Calu3 (cell line): ENCODE results near the gene CNPY1. TPM values are rescaled to one million over a fixed set of nuclear protein-coding genes. Genes with fewer than 3 reads are reported as not detected.
A peak's percentile ranks its signal among the peaks of the same experiment; 100 is the strongest.

Experiments
- BruUV-seq: library from RNA; stranded (reverse); fragments of 400-500 nt; replicated peaks from 2 replicates; lab custom pipeline; 2021; lab: Mats Ljungman, UMichigan
- CTCF ChIA-PET: fragments of 300-600 bp; sonication (Branson Sonifier 250); formaldehyde crosslinking; loops from one replicate; lab custom pipeline; 2022; ENCODE audit warnings: antibody characterized with exemption; lab: Charles Lee
- DNase-seq: peaks from one replicate; pipeline ENCODE4 v3.0.0; 2022
- H3K27ac Mint-ChIP-seq: one replicate; pipeline ENCODE4 v1.8.0; 2022; ENCODE audit warnings: mixed read lengths; ENCODE audit not compliant: unreplicated experiment
- H3K27me3 Mint-ChIP-seq: one replicate; pipeline ENCODE4 v1.8.0; 2022; ENCODE audit warnings: mixed read lengths; ENCODE audit not compliant: unreplicated experiment
- H3K36me3 Mint-ChIP-seq: one replicate; pipeline ENCODE4 v1.8.0; 2022; ENCODE audit warnings: mild to moderate bottlenecking, moderate library complexity, mixed read lengths; ENCODE audit not compliant: insufficient read depth, unreplicated experiment
- H3K4me1 Mint-ChIP-seq: one replicate; pipeline ENCODE4 v1.8.0; 2022; ENCODE audit warnings: mild to moderate bottlenecking, low read depth, mixed read lengths; ENCODE audit not compliant: unreplicated experiment
- H3K4me3 Mint-ChIP-seq: one replicate; pipeline ENCODE4 v1.8.0; 2022; ENCODE audit warnings: mild to moderate bottlenecking, low read depth, moderate library complexity, mixed read lengths; ENCODE audit not compliant: unreplicated experiment
- H3K9me3 Mint-ChIP-seq: one replicate; pipeline ENCODE4 v1.8.0; 2022; ENCODE audit warnings: low read depth, mixed read lengths; ENCODE audit not compliant: unreplicated experiment
- intact Hi-C: fragments of 100-400 bp; cut with micrococcal nuclease; formaldehyde crosslinking; loops from one replicate; pipeline ENCODE4 v1.10.0; 2022; ENCODE audit not compliant: unreplicated experiment
- total RNA-seq: library from RNA; stranded (reverse); gene quantifications from 2 replicates; pipeline ENCODE4 v1.2.3, GENCODE V29; 2022
- TF ChIP-seq, protein P1 (sequence below): fragments of 200-600 bp; IDR thresholded peaks from one replicate; pipeline ENCODE4 v1.8.0; 2022; ENCODE audit warnings: antibody characterized with exemption; ENCODE audit not compliant: unreplicated experiment

CNPY1 gene
- total RNA-seq, 1 experiment from 2014 or later = not detected

DNA sequence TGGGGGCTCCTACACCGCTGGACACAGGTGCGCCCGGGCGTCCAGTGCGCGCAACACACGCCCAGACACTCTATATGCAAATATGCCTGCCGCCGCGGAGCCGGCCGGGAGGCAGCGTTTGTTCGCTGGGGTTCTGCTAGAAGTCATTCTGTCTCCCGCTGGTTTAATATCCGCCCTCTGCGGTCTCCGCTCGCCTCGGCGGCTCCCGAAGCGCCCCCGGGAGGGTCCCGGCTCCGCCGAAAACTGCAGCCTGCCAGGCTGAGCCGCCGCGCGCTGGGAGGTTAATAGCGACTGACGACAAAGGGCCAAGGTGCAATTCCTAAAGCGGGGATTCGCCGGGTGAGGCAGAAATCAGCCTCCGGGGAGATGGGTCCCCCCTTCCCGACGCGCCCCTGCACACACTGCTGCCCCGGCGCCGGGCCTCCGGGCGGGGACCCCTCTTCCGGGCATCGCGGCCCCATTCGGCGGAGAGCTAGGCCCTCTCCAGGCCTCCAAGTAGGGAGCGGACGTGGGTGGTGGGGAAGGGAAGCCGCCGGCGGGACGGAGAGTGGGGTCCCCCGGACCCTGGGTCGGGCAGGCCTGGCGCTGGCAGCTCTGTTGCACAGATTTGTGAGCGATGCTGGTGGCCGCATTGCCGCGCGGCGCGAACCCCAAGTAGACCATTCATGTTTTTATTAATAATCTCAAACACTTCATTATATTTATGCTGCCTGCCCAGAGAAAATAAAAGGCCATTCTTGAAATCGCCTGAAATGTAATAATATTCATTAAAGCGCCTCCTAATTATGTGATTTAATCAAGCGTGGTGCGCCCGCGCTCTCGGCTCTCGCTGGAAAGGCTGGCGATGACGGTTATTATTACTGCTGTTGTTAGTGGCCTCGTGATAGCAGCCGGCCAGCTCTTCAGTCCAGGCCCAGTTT lies 79.3 kb downstream of the CNPY1 start:
- intact Hi-C loops = no loop called here
- no peak overlapping the region for H3K27ac Mint-ChIP-seq
- no peak for DNase-seq
- TF ChIP-seq, protein P1, sequence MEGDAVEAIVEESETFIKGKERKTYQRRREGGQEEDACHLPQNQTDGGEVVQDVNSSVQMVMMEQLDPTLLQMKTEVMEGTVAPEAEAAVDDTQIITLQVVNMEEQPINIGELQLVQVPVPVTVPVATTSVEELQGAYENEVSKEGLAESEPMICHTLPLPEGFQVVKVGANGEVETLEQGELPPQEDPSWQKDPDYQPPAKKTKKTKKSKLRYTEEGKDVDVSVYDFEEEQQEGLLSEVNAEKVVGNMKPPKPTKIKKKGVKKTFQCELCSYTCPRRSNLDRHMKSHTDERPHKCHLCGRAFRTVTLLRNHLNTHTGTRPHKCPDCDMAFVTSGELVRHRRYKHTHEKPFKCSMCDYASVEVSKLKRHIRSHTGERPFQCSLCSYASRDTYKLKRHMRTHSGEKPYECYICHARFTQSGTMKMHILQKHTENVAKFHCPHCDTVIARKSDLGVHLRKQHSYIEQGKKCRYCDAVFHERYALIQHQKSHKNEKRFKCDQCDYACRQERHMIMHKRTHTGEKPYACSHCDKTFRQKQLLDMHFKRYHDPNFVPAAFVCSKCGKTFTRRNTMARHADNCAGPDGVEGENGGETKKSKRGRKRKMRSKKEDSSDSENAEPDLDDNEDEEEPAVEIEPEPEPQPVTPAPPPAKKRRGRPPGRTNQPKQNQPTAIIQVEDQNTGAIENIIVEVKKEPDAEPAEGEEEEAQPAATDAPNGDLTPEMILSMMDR = no peak
- H3K9me3 Mint-ChIP-seq = no peaks in the 10 kb centered on the region
- BruUV-seq = no TSS peak
- peaks cover 12% of the 10 kb centered on the region for H3K4me1 Mint-ChIP-seq
- CTCF ChIA-PET = no interaction called here
- peaks cover 34% of the 10 kb centered on the region for H3K27me3 Mint-ChIP-seq
- H3K4me3 Mint-ChIP-seq = peak overlapping the region; percentile 32
- H3K36me3 Mint-ChIP-seq = no peaks in the 10 kb centered on the region

DNA sequence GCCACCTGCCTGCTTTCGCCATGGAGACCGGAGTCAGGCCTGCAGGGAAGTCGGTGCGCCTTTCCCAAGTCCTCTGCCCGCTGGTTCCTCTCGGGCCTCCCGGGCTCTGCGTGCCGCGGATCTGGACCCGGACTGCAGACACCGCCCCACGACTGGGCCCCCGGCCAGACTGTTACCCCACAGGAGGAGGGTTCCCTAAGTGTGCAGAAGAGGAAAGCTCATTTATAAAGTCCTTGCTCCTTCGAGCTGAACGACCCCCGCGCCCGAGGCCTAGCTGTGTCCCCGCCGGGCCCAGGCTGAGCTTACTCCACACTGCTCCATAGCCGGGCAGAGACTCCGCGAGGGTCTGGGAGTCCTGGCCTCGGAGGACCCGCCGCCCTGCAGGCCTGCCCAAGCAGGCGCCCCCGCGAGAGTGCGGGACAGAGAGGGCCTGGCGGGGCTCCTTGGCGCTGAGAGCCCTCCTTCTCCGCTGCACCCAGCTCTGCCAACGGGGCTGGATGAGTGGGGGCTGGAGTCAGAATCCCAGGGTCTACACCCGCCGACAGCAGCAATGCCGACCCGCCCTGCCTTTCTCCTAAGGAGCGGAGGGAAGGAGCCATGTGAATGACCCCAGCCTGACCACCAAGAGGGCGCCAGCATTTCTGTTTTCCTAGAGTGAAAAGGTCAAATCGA lies 80.1 kb downstream of the CNPY1 start:
- peak overlapping the region; percentile 32 for H3K4me3 Mint-ChIP-seq
- no peak for DNase-seq
- H3K27me3 Mint-ChIP-seq = peaks cover 41% of the 10 kb centered on the region
- TF ChIP-seq, protein P1 = no peak
- no peaks in the 10 kb centered on the region for H3K9me3 Mint-ChIP-seq
- CTCF ChIA-PET = no interaction called here
- no peak overlapping the region for H3K27ac Mint-ChIP-seq
- H3K36me3 Mint-ChIP-seq = no peaks in the 10 kb centered on the region
- peaks cover 6% of the 10 kb centered on the region for H3K4me1 Mint-ChIP-seq
- intact Hi-C loops = no loop called here
- BruUV-seq = no TSS peak

DNA sequence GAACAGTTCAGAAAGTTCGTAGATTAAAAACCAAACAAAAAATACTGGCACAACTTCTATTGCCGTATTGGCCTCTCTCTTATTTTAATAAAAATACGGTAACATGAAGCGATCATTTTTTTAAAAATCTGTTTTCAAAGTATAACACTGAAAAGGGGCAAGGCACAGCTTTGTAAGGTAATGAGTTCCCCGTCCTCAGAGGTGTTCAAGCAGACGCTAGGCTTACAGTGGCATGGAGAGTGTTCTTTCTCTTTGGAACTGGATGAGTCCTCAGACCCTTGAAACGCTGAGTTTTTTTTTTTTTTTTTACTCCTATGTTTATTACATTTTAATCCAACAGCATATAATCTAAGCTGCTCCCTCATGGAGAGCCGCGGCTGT lies 80.6 kb downstream of the CNPY1 start:
- no TSS peak for BruUV-seq
- Mint-ChIP-seq H3K9me3 (no peaks in the 10 kb centered on the region), H3K27ac (no peak overlapping the region), H3K4me1 (peaks cover 1% of the 10 kb centered on the region), H3K27me3 (peaks cover 42% of the 10 kb centered on the region), H3K4me3 (no peak overlapping the region), H3K36me3 (no peaks in the 10 kb centered on the region)
- intact Hi-C loops = no loop called here
- TF ChIP-seq, protein P1 = no peak
- DNase-seq = no peak
- CTCF ChIA-PET = no interaction called here

DNA sequence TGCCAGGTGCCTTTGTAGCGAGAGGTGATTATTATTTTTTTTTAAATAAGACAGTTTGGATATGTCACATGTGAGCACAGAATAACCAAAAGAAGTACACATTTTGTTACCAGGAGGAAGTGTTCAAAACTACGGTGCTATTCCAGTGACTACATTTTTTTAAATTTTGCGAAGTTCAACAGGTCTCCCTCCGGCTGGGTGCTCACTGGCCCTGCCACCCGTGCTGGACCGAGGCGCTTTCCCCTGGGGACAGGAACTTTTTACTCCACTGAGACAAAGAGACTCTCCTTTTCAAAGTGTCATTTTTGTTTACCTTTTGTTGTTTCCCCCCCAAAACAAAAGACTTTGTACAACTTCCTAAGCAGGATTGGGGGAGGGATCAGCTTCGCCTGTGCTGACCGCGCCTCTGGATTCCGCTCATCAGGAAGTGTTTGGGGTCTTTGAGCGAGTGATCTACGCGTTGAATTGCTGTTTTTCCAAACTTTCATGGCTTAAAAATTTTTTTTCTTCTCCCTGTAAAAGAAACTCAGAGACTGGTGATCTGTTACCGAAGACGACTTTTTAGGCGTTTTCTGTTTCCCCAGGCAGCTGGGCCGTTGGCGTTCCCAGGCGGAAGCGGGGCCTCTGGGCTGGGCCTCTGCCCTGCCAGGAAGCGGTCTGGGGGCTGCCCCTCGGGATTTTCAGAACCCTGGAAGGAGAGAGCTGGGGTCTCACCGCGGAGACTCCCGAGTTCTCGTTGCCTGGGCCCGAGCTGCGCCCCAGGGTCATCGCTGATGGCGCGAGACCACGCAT lies 81.2 kb downstream of the CNPY1 start:
- no peak for DNase-seq
- Mint-ChIP-seq H3K4me1 (peaks cover under 1% of the 10 kb centered on the region), H3K9me3 (no peaks in the 10 kb centered on the region), H3K36me3 (peaks cover 3% of the 10 kb centered on the region), H3K4me3 (no peak overlapping the region), H3K27me3 (peaks cover 42% of the 10 kb centered on the region), H3K27ac (no peak overlapping the region)
- BruUV-seq = no TSS peak
- TF ChIP-seq, protein P1 = no peak
- intact Hi-C loops = no loop called here
- CTCF ChIA-PET = no interaction called here
